Umbilical cord (tissue), 2 donors: Measurements from ENCODE around the gene JPH4. TPM values are rescaled to one million over a fixed set of nuclear protein-coding genes. Genes with fewer than 3 reads are reported as not detected.
A peak's percentile ranks its signal among the peaks of the same experiment; 100 is the strongest.

ENCODE experiments used
- DNase-seq: peaks from one replicate; pipeline ENCODE4 v3.0.0-alpha.2; 2015; ENCODE audit warnings: low spot score
- total RNA-seq: library from RNA; depleted of rRNA; stranded (reverse); fragments of >200 nt; gene quantifications from one replicate; pipeline ENCODE4 v1.2.3, GENCODE V29; 2014; ENCODE audit warnings: low replicate concordance; ENCODE audit not compliant: insufficient read depth

JPH4 gene
- total RNA-seq, 1 donor from 2014 or later = 0.48 TPM

DNA sequence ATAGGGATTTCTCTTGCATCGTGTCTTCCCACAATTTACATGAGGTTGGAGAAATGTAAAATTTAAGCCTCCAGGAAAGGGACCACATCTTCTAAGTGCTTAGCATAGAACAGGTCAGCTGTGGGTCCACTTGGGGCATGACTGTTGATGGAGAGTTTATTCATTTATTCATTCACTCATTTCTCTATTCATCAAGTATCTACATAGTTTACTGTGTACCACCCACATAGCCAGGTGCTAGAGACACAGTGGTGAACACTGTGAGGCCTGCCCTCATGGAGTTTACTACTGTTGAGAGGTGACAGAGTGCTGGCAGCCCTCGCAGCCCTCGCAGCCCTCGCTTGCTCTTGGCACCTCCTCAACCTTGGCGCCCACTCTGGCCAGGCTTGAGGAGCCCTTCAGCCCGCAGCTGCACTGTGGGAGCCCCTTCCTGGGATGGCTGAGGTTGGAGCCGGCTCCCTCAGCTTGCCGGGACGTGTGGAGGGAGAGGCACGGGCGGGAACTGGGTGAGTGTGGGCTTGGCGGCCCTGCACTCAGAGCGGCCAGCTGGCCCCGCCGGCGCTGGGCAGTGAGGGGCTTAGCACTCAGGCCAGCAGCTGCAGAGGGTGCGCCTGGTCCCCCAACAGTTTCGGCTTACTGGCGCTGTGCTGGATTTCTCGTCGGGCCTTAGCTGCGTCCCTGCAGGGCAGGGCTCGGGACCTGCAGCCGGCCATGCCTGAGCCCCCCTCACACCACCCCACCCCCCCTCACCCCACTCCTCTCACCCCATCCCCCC is 1.7 kb upstream of the JPH4 start:
- DNase-seq = no peak

- no peak for DNase-seq
Observed at GRCh38 chr14:23579739-23580138, 1.1 kb upstream of the JPH4 start.

- DNase-seq = no peak
Observed at GRCh38 chr14:23579311-23579630, 681 bp upstream of the JPH4 start.

DNA sequence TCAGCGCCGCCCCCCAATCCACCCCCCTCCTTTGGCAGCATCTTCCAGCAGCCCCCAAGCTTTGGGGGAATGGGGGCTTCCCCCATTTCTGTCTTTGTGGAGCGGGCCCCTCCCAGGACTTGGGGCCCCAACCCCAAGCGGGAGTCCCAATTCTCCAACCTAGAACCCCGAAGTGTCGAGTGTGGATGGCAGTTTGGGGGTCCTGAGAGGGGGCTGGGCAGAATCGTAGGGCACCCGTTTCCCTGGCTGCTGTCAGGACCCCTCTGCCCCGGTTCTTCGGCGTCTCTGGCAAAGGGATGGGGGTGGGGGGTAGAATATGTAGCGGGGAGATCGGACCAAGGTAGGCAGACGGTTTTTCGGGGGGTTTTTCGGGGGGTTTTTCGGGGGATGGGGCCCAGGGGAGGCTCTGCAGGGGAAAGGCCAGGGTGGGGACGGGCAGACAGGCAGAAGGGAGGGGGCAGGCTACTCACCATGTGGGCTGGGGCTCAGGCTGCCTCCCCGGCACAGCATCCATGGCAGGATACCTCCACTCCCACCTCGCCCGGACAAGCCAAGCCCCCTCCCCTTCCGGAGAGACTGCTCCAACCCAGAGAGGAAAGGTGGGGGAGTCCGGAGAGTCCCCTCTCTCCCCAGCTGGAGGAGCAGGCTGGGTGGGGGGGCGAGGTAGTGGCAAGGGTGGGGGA is 739 bp downstream of the JPH4 start:
- no peak for DNase-seq

- no peak for DNase-seq
Observed at GRCh38 chr14:23577004-23577681, 1.4 kb downstream of the JPH4 start.

- DNase-seq = peak; percentile 75
Observed at GRCh38 chr14:23573384-23574015, 5.1 kb downstream of the JPH4 start.

- DNase-seq = no peak
Observed at GRCh38 chr14:23572836-23573235, 5.8 kb downstream of the JPH4 start.

DNA sequence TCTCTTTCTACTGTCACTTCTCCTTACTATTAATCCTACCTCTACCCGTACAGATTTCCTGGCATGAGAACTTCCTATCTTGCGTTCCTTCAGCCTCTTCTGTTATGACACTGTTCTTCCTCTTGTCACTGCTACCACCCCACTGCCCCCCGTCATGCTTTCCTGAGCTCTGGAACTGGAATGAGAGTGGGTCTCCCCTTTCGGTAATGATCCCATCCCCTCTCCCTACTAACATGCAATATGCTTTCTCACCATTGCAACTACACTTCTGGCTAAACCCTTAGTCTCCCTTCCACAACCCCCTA is 6.1 kb downstream of the JPH4 start:
- no peak for DNase-seq

GRCh38 chr14:23571701-23572523 is 6.7 kb downstream of the JPH4 start:
- DNase-seq = no peak

- DNase-seq = no peak
Observed at GRCh38 chr14:23570806-23571483, 7.6 kb downstream of the JPH4 start.

- DNase-seq = peak; percentile 82
Observed at GRCh38 chr14:23569443-23570151, 9.0 kb downstream of the JPH4 start.

DNA sequence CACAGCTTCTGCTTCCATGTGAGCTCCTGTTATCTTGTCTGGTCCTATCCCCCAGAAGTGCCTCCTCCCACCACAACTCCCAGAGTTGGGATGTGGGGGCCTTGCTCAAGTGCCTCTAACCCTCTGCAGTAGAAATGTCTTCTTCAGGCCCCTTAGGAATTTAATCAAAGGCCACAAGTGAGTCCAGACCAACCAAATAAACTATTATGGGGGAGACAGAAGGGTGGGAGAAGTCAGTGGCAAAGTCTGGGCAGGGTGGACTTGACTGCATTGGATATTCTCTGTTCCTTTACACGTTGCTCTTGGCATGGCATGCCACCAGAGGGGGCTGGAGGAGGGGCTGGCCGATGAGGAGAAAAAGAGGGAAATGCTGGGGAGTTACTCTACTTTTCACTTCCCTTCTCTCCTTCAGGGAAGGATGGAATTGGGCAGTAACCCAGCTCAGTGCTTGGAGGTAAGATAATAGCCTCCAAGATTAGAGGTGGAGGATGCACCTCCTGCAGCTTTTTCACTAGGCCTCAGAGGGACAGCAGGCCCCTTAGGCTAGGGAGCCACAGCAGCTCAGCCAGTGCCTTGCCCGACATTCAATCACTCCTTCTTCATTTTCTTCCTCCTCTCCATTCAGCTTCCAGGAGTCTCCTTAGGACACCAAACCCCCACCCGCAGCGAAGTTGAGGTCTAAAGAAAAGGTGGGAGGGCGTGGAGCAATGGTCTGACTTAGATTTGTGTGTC is 9.8 kb downstream of the JPH4 start:
- peak; percentile 64 for DNase-seq

DNA sequence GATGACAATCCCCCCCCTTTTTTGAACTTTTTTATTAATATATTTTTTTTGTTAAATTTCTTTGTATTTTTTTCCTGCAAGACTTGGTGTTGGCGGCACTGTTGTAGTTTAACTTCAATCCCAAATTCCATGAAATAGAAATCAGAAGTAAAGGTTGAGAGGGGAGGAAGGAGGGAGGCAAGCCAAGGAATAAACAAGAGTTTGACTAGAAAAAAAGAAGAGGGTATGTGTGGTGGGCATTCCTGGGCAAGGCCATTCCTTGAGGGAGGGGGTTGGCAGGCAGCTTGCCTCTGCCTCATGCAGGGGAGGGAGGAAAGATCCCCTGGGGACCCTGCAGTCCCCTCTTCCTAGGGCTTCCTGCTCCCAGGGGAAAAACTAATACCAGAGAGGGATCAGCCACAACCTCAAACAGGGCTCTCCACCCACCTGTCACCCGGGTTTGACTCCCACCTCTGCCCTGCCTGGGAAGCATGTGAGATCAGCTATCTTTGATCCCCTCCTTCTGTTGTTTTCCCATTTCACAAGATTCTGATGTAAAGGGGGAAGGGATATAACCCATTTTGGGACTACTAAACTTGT is 10.5 kb downstream of the JPH4 start:
- DNase-seq = no peak

DNA sequence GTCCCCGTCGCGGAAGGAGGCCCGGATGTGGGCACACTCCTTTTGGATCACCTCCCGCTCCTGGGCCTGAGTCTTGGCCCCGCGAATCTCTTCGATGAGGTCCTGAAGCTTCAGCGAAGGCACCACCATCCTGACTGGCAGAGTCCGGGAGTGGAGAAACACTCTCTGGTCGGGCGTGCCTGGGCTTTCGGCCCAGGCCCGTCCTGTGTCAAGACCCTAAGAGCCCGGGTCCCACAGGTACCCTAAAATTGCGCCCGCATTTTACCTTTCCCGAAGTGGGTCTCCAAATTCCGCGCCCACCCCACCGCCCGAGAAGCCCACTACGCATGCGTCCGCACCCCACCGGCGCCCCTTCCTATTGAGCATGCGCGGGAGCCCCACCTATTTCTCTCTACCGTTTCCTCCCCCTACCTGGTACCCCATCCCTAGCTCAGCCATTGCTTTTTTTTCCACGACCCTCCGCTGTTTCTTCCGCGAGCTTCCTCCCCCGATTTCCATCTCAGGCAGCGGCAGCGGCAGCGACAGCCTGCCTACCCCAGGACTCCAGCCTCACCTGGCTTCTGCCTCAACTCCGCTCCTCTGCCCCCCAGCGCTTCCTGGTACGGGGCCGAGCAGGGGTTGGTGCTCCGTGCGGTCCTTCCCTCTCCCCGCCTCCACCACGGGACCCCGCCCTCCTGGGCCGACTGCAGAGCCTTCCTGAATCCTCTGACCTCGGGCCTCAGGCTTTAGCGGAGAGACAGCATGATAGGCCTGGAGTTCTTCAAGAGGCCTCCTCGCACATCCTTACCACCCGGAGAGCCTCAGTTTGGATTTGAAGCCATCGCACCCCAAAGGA is 11.2 kb downstream of the JPH4 start, which contains the start of gene AP1G2:
AP1G2 (minus strand) TSS at position 606 of the 835 bp plus-strand sequence; CDS start at position 129, 477 bp downstream.
- DNase-seq = peak; percentile 97

DNA sequence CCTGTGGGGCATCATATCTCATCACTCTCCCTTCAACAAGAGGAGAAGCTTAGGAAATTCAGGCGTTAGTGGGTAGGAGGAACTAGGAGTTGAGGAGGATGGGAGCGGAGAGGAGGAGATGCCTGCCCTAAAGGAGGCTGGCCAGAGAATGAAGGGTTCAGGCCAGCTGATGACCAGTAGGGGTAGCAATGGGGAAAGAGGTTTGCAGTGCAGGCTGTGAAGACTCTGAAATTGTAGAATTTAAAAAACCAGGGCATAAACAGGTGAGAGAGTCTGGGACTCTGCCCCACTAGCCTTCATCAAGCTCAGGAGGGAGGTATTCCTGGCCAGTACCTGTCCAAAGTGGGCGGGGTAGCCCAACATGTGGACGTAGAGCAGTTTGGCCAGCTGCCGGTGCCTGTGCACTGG is 11.8 kb downstream of the JPH4 start:
- DNase-seq = no peak

DNA sequence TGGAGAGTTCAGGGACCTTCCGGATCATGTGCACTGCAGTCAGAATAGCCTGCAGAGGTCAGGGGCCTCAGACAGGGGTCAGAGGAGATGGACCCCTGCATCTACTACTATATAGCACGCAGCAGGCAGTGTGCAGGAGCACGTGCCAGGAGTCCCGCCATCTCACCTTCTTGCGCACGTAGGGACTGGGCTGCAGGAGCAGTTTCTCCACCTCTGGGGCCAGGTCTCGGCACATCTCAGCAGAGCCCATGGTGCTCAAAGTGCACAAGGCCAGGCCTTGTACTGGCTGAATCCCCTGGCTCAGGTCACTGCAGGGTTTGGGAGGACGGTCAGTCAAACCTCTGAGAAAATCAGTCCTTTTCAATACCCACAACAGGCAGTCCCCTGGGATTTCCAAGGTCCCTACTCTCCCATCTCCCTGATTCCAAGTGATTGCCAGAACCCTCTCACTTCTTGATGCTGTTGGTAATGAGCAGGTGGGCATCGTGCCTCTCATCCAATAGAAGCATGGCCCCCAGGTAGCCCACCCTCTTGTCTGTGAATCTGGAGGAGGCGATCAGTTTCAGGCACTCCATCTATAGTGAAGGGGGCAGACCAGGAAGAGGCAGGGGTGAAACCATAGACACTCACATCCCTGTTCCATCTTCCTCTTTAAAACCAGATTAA is 12.3 kb downstream of the JPH4 start:
- DNase-seq = no peak

- DNase-seq = no peak
Observed at GRCh38 chr14:23565626-23566025, 13.0 kb downstream of the JPH4 start.

DNA sequence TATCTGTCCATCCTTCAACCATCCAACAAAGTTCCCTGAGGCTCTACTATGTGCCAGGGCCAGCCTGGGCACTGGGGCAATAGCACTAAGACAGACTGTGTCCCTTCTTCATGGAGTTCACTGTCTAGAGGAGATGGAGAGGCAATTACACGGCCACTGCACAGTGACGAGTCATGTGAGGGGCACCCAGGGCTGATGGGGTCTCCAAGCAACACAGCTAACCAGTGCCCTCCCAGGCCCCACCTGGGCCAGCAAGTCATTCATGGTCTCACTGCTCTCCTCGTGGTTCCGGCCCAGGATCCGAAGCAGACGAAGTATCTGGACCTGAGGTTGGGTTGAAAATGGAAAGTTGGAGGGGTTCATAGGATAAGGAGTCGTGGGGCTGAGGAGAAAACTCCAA is 13.7 kb downstream of the JPH4 start:
- DNase-seq = no peak
